Amygdala (tissue), 56 donors: ENCODE measurements around the gene RUSC2.
"Not testable (repeated sequence)": the region's sequence is repeated elsewhere in the genome, so short reads cannot be mapped to it uniquely, and the experiment has no call there.

Source experiments
- DNase-seq, 56 donors: peaks; one replicate each; lab custom pipeline; 2025; lab: John Stamatoyannopoulos, UW

The RUSC2 gene

DNA sequence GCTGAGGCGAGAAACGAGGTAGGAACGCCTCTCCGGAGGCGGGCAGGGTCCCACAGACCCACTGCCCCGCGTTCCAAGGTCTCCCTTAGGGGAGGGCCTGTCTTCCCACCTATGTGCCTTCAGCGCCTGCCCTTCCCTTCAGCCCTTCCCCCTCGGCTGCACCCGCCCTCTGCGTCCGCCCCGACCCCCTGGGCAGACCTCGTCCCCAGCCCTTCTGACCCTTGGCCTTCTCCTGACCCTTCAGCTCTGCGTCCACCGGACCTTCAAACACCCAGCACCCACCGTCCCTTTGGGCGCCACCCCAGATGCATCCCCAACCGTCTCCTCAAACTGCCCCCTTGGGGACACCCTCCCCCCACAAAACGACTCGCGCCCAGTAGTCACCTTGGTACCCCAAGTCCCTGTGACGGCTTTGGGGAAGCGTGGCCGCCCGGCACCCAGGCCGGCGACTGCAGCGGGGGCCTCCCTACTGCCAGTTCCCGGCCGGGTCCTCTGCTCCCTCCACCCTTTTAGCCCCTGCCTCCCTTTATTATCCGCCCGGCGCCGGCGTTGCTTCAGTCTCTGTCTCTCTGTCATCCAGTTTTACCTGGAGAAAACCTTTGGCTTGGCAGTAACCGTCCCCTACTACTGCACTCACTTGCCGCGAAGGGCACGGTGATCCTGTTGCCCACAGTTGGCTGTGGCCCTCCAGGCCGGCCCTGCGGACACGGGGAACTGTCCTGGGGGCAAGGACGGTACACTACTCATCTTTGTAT is 421 bp downstream of the RUSC2 start:
- peak in 34 of 56 donors; percentile 15 to 70 (median 48) for DNase-seq

DNA sequence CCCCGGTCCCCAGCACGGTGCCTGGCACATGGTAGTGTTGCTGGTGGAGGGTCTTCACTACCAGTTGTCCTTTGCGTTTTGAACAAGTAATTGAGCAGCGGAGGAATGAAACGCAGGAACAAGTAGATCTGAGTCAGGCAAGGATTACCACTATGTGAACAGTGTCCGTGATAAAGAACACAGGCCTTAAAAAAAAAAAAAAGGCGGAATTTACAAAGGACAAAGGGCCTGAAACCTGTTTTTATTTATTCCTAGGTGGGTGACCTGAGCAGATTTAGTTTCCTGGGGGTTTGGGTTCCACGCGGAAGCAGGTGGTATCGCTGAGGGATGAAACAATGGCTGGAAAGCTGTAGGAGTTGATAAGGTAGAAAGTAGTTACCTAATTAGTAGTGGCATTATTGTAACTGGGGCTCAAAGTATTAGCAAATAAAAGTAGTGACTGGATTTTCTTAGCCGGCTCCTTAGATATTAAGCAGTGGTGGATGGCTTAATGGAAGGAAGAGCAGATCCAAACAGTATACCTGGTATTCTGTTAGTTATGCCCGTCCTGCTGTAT is 1.1 kb downstream of the RUSC2 start:
- DNase-seq, result no peak

DNA sequence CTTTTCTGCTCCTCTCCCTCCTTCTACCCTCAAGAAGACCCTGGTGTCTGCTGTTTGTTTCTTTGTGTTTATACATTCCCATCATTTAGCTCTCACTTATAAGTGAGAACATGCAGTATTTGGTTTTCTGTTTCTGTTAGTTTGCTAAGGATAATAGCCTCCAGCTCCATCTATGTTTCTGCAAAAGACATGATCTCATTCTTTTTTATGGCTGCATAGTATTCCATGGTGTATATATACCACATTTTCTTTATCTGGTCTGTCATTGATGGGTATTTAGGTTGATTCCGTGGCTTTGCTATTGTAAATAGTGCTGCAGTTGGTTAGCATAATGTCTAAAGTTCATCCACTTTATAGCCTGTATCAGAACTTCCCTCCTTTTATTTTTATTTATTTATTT is 3.2 kb downstream of the RUSC2 start:
- not testable (repeated sequence) for DNase-seq

DNA sequence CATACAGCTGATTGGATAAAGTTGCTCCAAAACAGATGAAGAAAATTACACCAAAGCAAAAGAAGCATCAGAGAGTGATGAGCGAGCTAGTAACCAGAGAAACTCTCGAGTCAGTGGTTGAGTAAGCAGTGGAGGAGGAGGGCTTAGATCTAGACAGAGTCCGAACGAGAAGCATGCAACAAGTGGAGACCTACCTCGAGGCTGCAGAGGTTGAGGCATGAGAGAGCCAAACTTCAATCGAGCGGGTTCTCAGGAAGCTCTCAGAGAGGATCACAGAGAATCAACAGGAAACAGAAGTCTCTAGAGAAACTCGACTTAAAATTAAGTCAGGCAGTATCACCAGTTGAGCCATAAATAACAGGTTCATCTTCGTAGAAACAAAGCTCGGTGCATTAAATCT is 6.1 kb downstream of the RUSC2 start:
- no peak for DNase-seq

DNA sequence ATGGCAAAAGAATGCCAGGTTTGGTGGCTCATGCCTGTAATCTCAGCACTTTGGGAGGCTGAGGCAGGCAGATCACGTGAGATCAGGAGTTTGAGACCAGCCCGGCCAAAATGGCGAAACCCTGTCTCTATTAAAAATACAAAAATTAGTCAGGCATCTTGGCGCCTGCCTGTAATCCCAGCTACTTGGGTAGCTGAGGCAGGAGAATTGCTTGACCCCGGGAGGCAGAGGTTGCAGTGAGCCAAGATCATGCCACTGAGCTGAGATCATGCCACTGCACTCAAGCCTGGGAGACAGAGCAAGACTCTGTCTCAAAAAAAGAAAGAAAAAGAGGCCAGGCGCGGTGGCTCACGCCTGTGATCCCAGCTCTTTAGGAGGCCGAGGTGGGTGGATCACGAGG is 8.3 kb downstream of the RUSC2 start:
- DNase-seq, result not testable (repeated sequence)

DNA sequence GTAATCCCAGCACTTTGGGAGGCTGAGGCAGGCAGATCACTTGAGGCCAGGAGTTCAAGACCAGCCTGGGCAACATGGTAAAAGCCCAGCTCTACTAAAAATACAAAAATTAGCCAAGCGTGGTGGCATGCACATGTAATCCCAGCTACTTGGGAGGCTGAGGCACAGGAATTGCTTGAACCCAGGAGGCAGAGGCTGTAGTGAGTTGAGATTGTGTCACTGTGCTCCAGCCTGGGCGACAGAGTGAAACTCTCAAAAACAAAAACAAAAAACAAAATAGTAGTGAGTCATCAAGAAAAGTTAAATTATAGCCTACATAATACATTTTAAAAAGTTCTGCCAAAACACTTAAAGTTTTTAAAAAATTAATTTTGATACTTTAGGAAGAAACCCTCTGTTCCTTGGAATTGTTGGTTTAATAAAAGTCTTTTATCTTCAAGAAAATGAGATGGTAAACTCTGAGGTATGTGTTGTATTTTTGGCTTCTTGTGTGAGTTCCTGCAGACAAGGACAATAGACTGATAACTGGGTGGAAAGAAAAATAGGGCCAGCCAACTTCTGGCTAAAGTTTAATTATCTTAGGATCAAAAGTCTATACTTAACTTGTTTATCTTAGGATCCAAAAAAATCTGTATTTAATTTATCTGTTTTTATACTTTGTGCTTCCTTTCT is 9.3 kb downstream of the RUSC2 start:
- no peak for DNase-seq

DNA sequence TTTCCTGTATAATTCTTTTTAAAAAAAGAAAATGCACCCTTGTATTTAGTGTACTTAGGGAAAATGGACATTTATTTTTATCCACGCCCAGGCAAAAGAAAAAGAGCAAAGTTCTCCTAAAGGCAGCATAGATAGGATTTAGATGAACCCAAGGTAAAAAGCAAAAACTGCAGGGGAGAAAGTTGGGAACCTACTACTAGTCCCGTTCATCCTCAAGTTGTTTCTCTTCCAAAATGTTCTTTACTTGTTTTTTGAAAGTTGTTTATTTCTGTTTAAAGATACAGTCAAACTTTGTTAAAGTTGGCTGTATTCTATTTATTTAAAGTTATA is 9.8 kb downstream of the RUSC2 start:
- no peak for DNase-seq

DNA sequence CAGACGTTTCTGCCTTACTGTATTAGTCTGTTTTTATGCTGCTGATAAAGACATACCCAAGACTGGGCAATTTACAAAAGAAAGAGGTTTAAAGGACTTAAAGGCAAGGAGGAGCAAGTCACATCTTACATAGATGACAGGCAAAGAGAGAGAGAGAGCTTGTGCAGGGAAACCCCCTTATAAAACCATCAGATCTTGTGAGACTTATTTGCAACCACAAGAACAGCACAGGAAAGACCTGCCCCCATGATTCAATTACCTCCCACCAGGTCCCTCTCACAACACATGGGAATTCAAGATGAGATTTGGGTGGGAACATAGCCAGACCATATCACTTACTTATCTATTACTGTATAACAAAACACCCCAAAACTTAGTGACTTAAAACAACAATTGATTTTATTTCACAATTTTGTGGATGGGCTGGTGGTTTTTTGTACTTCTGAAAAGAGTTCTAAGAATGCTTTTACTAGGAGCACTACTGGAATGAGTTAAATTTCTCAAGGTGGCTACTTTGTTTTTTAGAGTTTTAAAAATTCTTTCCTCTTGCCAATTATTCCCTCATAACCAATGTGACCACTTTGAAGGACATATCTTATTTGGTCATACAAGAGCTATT is 10.3 kb downstream of the RUSC2 start:
- DNase-seq, result no peak

DNA sequence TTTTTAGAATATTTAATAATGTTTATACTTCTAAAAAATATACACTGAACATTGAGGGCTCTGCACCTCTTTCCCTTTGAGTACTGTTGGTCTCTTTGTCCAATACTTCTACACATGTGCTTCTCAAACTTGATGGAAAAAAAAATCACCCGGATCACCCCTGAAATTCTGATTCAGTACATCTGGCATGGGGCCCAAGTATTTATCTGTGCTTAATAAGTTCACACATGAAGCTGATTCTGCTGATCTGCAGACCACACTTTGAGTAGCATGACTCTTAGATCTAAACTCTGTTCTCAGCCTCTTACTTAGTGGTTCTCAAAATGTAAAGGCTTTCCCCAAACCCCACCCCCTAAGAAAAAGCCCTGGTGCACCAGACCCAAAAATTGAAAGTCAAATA is 12.0 kb downstream of the RUSC2 start:
- DNase-seq, result no peak

DNA sequence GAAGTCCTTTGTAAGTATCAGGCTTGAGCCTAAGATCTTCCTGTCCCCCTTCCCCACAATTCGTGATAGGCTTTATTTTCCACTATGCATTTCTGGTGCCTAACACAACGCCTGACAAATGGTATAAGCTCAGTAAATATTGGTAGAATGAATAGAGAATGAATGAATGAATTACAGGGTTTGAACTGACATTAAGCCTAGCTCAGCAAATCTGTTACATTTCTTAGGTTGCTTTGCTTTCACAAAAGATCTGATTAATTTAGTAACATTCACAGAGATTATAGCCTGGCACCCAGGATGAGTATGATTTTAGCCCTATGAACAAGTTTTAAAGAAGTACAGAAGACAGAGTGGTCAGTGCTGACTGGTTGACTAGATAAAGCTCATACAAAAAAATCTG is 16.4 kb downstream of the RUSC2 start:
- DNase-seq, result no peak

DNA sequence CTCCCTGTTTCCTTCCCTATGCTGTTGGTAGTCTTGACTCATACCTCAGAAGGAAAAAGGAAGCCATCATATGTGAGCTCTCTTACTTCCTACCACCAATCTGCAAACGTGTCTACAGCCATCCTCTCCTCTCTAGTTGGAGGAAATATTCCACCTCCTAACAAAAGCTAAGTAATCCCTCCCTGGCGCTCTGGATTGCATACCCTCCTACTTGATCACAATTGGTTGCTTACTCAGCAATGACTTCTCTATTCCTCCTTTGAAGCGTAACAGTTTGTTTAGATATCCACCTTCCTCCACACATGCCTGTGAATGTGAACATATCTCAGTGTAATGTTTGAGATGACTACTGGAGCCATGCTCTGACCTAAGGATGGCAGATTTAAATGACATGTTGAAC is 18.2 kb downstream of the RUSC2 start:
- no peak for DNase-seq

DNA sequence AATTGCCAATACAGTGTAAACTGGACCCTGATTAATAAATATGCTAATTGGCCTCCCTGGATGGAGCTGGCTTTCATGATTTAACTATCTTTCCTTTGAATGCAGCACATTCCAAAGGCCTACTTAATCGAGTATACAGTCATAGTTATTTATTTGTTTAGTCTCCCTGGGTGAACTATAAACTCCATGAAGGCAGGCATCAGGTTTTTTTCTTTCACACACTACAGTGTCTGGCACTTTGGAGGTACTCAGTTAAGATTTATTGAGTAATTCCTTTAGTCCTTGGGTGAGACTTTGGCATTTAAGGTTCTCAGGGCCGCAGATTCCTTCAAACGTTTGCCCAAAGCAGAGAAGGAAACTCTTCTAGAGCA is 20.5 kb downstream of the RUSC2 start:
- DNase-seq, result no peak

DNA sequence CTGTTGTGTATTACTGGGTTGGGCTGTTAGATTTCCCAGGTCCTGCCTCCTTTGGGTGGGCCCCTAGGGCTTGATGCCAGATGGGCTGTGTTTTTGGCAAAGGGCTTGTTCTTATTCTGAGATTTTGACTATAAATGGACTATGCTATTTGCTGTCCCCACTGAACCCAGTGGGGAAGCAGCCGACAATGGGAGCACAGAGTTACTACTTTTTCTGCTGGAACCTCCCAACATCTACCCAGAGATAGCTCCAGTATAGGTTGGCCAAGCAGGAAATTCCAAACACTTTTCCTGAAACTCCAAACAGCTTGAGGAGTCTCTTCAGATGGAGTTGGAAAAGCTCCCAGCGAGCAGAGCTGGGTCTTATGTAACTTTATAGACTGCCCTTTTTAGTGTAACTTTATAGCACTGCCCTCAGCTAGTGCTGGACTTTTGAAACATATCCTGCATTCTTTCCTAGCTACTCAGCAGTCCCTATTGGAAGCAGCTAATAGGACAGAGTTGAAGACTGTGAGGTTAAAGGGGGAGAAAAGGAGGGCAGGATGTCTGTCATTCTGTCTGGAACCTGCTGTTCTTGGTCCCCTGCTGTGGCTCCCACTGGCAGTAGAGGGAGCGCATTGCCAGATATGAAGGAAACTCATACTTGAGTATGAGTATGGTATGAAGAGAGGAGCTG is 21.0 kb downstream of the RUSC2 start:
- no peak for DNase-seq

DNA sequence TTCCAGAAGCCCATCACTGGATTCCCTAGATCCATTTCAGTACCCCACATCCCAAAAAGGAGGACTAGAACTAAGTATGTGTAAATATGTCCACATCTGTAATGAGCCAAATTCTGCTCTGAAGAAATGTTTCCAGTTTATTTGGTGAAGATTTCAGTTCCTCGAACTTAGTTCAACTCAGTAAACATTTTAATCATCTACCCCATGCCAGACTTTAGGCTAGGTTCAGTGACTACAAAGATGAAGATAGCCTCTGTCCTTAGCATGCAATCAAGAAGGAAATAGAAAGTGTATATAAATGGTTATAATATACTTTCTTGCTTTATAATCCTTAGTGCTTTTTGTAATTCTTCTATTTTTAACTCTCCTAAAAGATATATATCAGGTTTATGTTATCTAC is 21.5 kb downstream of the RUSC2 start:
- DNase-seq, result no peak

DNA sequence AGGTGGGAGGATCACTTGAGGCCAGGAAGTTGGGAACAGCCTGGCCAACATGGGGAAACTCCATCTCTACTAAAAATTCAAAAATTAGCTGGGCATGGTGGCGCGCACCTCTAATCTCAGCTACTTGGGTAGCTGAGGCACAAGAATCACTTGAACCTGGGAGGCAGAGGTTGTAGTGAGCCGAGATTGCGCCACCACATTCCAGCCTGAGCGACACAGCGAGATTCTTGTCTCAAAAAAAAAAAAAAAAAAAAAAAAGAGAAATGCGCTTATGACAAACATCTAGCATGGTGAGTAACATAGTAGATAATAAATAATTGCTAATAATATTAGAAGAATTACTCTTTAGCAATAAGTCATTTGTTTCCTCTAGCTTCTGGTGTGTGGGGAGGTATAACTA is 25.9 kb downstream of the RUSC2 start:
- DNase-seq, result no peak

DNA sequence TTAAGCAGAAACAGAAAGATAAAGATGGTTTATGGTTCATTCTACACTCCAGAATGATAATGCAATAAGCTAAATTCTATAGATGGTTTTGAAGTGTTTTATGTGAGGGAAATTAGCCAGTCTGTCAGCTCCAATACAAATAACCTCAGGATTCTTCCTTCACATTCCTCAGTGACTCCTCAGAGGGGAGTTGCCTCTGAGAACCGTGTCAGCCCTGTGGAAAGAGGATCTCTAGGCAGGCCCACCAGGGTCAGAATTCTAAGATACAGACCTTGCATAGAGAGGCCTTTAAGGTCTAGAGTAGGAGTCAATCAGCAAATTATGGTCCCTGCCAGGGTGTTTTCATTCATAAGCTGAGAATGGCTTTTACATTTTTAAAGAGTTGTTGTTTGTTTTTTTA is 26.6 kb downstream of the RUSC2 start:
- DNase-seq, result no peak

DNA sequence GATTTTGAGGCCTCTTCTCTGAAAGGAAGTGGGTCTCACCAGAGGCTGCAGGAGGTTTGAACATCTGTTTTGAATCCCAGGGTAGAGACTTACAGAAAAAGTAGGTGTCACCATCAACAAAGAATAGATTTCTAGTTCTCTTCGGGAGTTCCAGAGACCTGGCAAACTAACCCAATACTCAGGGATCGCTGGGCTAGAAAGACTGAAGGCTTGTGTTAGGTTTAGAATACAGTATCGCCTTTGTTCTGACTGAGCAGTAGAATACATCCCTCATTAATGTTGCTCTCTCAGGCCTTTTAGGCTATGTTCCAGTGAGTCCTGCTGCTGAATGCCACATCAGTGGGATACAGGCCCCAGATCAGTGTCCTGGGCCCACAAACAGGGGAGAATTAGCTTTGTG is 27.2 kb downstream of the RUSC2 start:
- DNase-seq, result peak in 40 of 56 donors; percentile 7 to 87 (median 44)

DNA sequence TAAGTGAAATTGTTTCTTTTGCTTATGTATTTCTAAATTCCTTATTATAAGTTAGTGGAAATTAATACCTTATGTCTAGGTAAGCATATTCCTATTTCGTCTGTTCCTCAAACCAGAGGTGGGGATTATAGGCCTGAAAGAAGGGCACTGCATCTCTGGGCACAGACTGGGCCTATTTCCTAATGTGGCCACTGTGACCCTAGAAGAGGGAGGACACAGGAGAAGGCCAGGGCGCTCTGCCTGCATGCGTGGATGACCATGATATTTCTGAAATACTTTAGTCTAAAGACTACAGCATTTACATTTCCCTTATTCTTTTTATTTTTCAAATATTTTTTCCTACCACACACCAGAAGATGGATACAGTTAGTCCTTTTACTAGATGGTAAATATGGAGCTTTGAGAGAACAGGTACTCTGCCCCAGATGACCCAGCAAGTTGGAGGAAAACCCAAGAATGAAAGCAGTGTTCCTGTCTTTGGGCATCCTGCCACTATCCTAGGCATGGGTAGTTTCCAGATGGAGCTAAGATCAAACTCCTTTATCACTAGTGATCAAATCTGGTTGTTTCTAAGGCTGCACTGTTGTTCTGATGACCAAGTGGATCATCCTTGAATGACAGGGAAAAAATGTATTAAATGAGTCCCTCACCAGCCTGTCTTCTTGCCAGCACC is 27.8 kb downstream of the RUSC2 start:
- no peak for DNase-seq

DNA sequence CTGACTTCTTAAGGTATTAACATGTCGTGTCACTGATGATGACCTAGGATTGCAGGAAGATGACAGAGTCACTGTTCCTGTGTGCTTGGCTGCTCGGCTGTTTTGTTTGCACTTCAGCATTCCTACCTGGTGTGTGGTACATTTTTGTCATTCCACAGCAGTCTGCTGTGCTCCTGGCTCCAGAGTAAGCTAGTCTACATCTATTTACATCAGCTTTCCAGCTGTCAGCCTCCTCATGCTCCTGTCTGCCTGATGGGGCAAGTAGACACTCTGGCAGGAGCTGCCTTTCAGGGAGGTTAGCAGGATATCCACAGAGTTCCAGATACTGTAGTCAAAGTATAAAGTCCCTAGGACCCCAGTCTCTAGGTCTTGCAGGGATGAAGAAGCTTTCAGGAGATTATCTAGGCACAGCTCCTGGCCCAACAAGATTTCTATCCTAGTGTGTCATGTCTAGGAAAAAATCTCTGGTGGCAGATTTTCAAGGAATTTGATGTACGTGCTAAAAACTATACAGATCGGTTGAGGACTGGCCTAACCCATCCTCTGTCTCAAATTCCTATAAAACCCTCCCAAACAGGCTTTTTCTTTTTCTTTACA is 28.4 kb downstream of the RUSC2 start:
- DNase-seq, result no peak

DNA sequence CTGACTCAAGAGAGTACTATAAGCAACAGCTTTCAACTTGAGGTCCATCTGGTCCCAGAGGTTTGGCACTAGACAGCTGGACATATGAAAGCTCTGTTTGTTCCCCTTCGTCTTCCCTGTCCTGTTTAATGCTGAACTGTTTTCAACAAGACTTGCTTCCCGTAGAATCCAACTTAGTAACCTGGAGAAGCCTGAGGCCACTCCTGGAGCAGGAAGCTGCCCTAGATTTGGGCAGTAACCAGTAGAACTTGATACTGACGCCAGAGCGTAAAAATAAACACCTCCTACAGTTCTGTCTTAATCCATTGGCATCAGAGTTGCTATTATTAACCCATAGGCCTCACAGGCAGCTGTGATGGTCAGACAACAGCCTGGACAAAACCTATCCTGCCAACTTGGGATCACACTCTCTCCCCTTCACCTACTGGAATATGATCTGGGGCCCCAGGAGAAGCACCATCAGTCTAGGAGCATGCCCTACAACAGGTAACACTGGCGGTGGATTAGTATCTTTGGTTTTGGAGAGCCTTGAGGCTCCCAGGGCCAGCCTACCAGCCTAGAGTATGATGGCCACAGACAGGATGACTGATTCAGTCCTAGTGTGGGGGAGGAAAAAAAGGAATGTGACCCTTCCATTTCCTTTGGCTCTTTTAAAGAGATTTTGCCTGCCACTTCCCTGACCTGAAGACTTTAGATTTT is 29.2 kb downstream of the RUSC2 start:
- DNase-seq, result peak in 2 of 56 donors; percentile 8 to 28
